ENCODE results near the gene ADPRHL1. TPM values are rescaled to one million over a fixed set of nuclear protein-coding genes. Genes with fewer than 3 reads are reported as not detected.

ADPRHL1 gene
- total RNA-seq, 4 donors from 2014 or later, result 2.5 to 8.6 (median 5.5) TPM

DNA sequence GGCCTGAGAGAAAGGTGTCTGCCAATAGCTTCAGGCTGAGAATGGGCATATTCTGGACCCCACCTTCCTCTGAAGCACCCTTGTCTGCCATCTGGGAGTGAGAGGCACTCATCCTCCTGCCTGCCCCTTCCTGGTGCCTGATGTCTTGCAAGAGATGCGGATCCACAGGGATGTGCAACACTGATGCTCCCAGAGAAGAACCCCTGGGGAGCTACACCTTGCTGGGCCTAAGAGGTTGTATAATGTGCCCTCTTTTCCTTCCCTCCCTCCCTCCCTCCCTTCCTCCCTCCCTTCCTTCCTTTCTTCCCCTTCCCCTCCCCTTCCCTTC is 34.6 kb downstream of the ADPRHL1 start:
- Histone ChIP-seq H3K36me3 (no peaks in the 10 kb centered on the region), H3K4me3 (no peak overlapping the region), H3K27ac (no peak overlapping the region), H3K9me3 (no peaks in the 10 kb centered on the region), H3K4me1 (peaks cover 12% of the 10 kb centered on the region), H3K27me3 (peaks cover 3% of the 10 kb centered on the region)
- WGBS, result 100% methylated on average over 1 of the region's 1 CpG
- TF ChIP-seq POLR2A (IDR thresholded peaks at IDR 0.05) (no peak), POLR2AphosphoS5 (IDR thresholded peaks at IDR 0.05) (no peak), EP300 (IDR thresholded peaks at IDR 0.05) (no peak)
- TF ChIP-seq, protein P1, sequence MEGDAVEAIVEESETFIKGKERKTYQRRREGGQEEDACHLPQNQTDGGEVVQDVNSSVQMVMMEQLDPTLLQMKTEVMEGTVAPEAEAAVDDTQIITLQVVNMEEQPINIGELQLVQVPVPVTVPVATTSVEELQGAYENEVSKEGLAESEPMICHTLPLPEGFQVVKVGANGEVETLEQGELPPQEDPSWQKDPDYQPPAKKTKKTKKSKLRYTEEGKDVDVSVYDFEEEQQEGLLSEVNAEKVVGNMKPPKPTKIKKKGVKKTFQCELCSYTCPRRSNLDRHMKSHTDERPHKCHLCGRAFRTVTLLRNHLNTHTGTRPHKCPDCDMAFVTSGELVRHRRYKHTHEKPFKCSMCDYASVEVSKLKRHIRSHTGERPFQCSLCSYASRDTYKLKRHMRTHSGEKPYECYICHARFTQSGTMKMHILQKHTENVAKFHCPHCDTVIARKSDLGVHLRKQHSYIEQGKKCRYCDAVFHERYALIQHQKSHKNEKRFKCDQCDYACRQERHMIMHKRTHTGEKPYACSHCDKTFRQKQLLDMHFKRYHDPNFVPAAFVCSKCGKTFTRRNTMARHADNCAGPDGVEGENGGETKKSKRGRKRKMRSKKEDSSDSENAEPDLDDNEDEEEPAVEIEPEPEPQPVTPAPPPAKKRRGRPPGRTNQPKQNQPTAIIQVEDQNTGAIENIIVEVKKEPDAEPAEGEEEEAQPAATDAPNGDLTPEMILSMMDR (IDR thresholded peaks at IDR 0.05), result no peak
- DNase-seq (ENCODE audit: low spot score in 2 of 2), result no peak

DNA sequence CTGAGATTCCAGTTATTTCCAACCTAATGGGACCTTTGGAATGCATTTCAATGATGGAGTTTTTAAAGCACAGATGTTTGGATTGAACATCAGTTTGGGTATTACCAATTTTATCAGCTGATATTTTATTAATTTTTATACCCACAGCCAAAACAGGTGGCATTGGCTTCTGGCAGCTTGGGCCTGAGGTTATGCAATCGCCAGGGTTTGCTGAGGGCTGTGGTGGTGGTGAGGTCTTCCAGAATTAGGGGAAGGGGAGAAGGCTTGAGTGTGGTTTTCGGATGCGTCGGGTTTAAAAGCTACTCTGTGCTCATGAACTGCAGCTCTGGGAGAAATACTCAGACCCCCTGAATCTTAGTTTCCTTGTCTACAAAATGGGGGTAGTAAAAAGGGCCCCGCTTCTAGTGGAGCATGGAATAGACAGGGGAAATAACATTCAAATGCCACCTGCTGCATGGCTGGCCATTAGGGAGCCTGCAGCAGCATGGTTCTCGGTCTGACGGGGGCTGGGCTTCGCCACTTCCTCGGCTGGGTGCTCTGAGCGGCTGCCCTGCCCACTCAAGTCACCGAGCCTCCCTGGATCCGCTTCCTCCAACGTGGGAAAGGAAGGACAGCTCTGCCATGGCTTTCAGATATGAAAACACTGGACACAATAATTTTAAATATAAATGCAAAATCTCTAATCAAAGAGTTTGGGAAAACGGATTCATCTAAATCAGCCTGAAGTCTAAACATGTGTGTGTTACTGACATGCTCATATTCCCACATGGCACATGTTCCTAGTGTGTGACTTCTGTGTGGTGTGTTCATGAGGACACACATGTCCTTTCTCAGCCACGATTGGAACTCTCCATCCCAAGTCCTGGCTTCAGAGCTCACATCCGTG is 35.2 kb downstream of the ADPRHL1 start:
- Histone ChIP-seq H3K36me3 (no peaks in the 10 kb centered on the region), H3K9me3 (no peaks in the 10 kb centered on the region), H3K4me3 (no peak overlapping the region), H3K27ac (no peak overlapping the region), H3K4me1 (peaks cover 12% of the 10 kb centered on the region), H3K27me3 (peaks cover 3% of the 10 kb centered on the region)
- 70% methylated on average over 16 of the region's 16 CpGs for WGBS
- no peak for DNase-seq (ENCODE audit: low spot score in 2 of 2)
- TF ChIP-seq, protein P1 (IDR thresholded peaks at IDR 0.05), result no peak
- TF ChIP-seq EP300 (IDR thresholded peaks at IDR 0.05) (no peak), POLR2A (IDR thresholded peaks at IDR 0.05) (no peak), POLR2AphosphoS5 (IDR thresholded peaks at IDR 0.05) (no peak)

DNA sequence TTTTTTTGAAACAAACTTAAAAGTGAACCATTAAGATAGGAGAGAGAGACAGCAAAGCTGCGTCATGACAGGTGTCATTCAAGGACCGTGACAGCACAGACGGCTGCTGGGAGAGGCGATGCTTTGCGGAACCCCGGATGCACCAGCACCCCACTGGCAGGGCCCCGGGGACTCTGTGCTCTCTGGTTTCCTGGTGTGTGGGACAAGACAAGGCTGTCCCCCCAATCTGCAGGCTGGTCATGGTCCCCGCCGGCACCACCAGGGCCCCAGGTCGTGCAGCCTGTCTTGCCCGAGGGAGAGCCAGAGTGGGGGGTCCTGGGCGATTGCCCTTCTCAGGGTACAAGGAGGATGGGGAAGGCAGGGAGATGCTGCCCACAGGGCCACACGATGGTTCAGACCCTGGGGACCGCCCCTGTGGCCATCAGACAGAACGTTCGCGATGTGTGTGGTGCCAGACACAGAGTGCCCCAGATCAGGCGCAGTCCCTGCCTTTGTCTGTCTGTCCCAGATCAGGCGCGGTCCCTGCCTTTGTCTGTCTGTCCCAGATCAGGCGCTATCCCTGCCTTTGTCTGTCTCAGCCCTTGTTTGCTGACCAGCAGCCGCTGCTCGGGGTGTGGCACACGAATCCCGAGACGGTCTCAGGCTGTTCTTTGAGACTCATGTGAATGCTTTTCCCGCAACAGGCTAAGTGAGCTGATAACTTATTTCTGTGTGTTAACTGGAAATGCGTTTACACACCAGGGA is 36.1 kb downstream of the ADPRHL1 start:
- Histone ChIP-seq H3K4me1 (peaks cover 12% of the 10 kb centered on the region), H3K36me3 (no peaks in the 10 kb centered on the region), H3K27ac (no peak overlapping the region), H3K27me3 (peaks cover 3% of the 10 kb centered on the region), H3K9me3 (no peaks in the 10 kb centered on the region), H3K4me3 (no peak overlapping the region)
- 68% methylated on average over 20 of the region's 28 CpGs for WGBS
- TF ChIP-seq, protein P1 (IDR thresholded peaks at IDR 0.05), result no peak
- TF ChIP-seq EP300 (IDR thresholded peaks at IDR 0.05), result no peak
- TF ChIP-seq POLR2A (IDR thresholded peaks at IDR 0.05), result no peak
- DNase-seq (ENCODE audit: low spot score in 2 of 2), result no peak

DNA sequence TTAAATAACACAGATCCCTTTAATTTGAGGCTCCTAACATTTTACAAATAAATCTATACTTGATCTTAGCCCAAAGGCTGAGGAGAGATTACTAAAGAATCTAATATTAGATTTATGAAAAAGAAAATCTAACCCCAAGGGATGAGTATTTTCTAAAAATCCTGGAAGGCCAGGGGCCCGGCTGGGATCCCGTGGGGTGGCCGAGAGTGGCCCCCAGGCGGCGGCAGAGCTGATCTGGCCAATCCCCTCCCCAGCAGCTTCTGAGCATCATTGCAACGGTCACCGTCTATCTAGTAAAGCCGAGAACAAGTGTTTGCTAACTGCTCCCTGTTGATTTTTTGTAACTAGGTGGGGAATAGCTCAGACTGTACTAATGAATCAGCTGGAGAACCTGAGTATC is 37.5 kb downstream of the ADPRHL1 start:
- peaks cover 15% of the 10 kb centered on the region for H3K4me1 ChIP-seq
- no peak for TF ChIP-seq EP300 (IDR thresholded peaks at IDR 0.05)
- TF ChIP-seq POLR2A (IDR thresholded peaks at IDR 0.05), result no peak
- no peak for TF ChIP-seq POLR2AphosphoS5 (IDR thresholded peaks at IDR 0.05)
- TF ChIP-seq, protein P1 (IDR thresholded peaks at IDR 0.05), result no peak
- peaks cover 5% of the 10 kb centered on the region for H3K27me3 ChIP-seq
- WGBS, result 65% methylated on average over 8 of the region's 8 CpGs
- H3K36me3 ChIP-seq, result no peaks in the 10 kb centered on the region
- no peaks in the 10 kb centered on the region for H3K9me3 ChIP-seq
- no peak overlapping the region for H3K4me3 ChIP-seq
- DNase-seq (ENCODE audit: low spot score in 2 of 2), result no peak
- no peak overlapping the region for H3K27ac ChIP-seq

DNA sequence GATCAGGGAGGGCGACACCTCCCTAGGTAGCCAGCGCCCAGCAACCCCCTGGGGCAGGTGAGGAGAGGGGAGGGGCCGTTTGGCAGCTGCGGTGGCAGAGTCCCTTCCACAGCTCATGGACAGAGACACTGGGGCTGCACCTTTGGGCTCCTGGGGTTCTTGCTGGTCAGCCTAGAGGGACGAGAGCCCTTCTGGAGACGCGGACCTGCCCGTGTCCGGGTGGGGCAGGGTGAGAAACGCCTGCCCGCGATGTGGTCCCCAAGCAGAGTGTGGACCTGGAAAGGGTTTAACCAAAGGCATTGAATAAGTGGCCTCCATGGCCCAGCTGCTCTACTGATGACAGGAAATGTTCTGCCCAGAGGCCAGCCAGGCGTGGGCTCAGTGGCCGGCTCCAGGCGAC is 38.3 kb downstream of the ADPRHL1 start:
- TF ChIP-seq POLR2A (IDR thresholded peaks at IDR 0.05), result no peak
- Histone ChIP-seq H3K36me3 (no peaks in the 10 kb centered on the region), H3K4me1 (peaks cover 21% of the 10 kb centered on the region), H3K9me3 (no peaks in the 10 kb centered on the region), H3K27ac (no peak overlapping the region), H3K27me3 (peaks cover 11% of the 10 kb centered on the region), H3K4me3 (no peak overlapping the region)
- WGBS, result 88% methylated on average over 14 of the region's 15 CpGs
- no peak for DNase-seq (ENCODE audit: low spot score in 2 of 2)
